ENCODE data around the gene DNAAF1. TPM values are rescaled to one million over a fixed set of nuclear protein-coding genes. Genes with fewer than 3 reads are reported as not detected.

DNAAF1 gene
- total RNA-seq, 4 donors from 2014 or later = 0.44 to 0.85 TPM; not detected in 2

DNA sequence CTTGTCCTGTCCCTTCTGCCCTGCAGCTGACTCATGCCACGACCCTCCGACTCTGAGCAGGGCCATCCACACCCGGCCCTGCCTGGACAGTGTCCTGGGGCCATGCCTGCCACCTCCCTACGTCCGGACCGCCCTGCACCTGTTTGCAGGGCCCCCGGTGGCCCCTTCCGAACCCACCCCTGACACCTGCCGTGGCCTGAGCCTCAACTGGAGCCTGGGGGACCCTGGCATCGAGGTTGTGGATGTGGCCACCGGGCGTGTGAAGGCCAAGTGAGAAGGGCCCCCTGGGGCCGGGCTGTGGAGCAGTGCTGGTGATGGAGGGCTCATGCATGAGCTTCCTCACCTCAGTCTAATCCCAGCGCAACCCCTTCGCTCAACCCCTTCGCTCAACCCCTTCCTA lies 51.0 kb downstream of the DNAAF1 start:
- TF ChIP-seq, protein P1, sequence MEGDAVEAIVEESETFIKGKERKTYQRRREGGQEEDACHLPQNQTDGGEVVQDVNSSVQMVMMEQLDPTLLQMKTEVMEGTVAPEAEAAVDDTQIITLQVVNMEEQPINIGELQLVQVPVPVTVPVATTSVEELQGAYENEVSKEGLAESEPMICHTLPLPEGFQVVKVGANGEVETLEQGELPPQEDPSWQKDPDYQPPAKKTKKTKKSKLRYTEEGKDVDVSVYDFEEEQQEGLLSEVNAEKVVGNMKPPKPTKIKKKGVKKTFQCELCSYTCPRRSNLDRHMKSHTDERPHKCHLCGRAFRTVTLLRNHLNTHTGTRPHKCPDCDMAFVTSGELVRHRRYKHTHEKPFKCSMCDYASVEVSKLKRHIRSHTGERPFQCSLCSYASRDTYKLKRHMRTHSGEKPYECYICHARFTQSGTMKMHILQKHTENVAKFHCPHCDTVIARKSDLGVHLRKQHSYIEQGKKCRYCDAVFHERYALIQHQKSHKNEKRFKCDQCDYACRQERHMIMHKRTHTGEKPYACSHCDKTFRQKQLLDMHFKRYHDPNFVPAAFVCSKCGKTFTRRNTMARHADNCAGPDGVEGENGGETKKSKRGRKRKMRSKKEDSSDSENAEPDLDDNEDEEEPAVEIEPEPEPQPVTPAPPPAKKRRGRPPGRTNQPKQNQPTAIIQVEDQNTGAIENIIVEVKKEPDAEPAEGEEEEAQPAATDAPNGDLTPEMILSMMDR (IDR thresholded peaks at IDR 0.05; ENCODE audit: low read depth) = no peak

DNA sequence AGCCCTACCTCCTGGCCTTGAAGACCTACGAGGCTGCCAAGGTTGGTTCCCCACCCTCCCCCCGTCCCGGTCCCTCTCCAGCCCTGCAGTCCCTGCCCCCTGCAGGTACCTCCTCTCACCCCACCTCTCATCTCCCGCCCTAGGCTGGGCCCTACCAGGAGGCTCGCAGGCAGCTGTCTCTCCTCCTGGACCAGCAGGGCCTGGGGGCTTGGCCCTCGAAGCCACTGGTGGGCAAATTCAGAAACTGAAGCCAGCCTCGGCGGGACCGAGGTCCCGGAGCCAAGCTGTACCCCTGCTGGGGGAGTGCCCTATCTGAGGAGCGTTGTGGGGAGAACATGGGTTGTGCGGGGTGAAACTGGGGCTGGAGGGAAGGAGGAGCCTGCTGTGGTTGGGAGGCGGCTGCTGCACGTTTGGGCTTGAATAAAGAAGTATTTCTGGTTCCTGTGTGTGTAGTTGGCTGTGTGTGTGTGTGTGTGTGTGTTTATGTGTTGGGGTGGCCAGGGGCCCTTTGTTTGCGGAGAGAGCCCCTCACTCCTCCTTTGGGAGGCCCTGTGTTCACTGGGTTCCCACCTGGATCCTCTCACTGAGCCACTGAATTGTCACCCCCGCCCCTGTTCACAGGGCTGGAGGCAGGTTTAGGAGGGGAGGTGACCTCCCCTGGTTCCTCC lies 51.8 kb downstream of the DNAAF1 start:
- TF ChIP-seq, protein P1 (IDR thresholded peaks at IDR 0.05; ENCODE audit: low read depth) = no peak

DNA sequence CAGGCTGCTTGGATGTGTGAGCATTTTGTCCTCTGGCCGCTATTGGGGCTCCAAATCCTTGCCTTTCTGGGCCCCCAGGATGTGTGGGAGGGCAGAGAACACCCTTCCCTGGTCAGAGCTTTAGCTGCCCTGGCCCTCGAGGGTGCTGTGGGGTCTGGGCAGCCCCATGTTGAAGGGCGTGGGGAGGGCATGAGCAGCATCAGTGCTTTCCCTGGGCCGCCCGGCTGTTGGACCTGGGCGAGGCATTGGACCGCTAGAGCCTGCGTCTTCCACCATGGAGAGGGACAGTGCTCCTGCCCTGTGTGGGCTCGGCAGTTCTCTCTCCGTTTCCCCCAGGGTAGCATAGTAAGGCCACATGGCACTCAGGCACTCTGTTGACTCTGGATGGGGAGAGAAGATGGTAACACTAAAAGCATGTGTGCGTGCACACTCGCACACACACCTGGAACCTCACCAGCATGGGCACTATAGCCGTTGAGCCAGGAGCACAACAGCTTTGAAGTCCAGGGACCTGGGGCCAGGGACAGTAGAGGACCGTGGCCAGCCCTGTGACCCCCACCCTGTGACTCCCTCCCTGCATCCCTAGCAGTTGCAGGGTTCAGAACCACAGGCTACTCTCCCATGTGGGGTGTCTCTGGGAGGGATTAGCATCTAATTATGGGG lies 52.5 kb downstream of the DNAAF1 start:
- TF ChIP-seq, protein P1 (IDR thresholded peaks at IDR 0.05; ENCODE audit: low read depth) = no peak

DNA sequence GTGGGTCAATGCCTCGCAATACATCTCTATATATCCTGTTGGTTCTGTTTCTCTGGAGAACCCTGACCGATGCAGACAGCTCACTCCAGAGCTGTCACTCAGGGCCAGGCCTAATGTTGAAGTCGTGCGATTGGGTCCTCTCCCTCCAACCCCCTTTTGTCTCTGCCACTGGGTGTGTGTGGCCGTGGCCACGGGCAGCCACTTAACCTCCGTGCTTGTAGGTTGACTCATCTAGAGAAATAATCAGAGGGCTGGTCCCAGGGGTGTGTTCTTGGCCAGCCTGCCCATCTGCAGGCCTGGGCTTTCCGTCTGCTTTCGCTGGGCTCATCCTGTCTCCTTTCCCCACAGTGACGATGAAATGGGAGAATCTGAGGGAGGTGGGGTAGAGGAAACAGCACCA lies 53.3 kb downstream of the DNAAF1 start:
- TF ChIP-seq, protein P1 (IDR thresholded peaks at IDR 0.05; ENCODE audit: low read depth) = no peak

DNA sequence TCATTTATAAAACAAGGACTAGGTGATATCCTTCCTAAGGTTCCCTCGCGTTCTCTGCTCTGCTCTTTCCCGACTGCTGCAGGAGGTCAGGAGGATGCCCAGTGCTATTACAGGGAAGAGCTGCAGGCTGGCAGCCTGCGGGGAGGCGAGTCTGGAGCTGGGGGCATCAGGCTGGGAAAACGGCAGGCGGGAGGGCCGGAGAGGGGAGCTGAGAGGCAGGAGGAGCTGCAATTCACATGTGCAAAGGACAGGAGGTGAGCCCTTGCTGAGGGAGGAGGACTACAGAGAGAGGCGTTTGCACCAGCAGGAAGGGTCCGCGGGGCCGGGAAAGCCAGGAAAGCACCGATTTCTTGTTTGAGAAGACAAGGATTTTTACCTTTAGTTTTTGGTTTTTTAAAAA lies 54.0 kb downstream of the DNAAF1 start:
- TF ChIP-seq, protein P1 (IDR thresholded peaks at IDR 0.05; ENCODE audit: low read depth) = no peak

DNA sequence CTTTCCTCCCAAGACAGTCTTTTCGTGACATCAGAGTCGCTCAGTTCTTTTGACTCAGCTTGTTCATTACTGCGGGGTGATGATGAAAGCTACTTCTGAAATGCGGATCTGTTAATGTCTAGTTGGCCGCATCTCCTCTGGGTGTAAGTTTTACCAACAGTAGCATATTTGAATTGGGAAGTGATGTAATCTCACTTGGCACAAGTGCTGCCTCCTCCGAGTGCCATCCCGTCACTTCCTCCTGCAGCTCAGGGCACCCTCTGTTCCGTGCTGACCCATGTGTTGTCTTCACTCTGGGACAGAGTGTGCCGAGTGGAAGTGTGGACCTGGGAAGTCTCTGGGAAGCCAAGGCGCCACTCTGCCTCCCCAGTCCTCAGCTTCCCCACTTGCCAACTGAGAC lies 54.8 kb downstream of the DNAAF1 start:
- TF ChIP-seq, protein P1 (IDR thresholded peaks at IDR 0.05; ENCODE audit: low read depth) = no peak

DNA sequence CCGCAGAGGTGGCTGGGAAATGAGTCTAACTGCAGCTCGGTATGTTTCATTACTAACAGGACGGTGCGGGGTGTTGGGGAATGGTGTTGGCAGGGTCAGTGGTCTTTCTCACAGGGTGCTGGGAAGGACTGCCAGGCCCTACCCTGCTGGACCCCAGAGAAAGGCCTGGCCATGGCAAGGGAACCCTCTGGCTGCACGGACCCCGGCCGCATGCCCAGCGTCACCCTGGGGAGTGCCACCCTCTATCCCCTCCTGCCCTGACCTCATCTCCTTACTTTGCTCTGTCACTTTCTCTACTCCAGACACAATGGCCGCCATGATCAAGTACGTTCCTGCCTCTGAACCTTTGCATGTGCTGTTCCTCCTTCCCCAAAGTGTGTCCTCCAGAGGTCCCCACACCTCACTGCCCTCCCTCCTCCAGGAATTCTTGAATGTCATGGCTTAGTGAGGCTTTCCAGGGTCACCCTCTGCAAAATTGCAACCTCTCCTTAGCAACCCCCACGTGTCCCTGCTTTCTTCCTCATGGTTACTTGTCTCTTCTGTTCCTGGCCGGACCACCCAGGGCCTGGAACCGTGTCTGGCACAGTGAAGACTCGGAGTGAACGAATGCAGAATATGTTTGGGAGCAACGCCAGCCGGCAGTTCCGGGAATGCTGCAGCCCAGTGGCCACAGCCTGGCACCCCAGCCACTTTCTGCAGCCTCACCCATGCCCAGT lies 61.0 kb downstream of the DNAAF1 start:
- TF ChIP-seq, protein P1 (IDR thresholded peaks at IDR 0.05; ENCODE audit: low read depth) = no peak

Measured in subcutaneous adipose tissue (tissue), 4 donors.